ENCODE measurements around the gene SPNS3.

Gene SPNS3, protein sequence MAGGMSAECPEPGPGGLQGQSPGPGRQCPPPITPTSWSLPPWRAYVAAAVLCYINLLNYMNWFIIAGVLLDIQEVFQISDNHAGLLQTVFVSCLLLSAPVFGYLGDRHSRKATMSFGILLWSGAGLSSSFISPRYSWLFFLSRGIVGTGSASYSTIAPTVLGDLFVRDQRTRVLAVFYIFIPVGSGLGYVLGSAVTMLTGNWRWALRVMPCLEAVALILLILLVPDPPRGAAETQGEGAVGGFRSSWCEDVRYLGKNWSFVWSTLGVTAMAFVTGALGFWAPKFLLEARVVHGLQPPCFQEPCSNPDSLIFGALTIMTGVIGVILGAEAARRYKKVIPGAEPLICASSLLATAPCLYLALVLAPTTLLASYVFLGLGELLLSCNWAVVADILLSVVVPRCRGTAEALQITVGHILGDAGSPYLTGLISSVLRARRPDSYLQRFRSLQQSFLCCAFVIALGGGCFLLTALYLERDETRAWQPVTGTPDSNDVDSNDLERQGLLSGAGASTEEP
- 0 to 3.1 (median 1.9) reads per million in 4 donors for total RNA-seq

DNA sequence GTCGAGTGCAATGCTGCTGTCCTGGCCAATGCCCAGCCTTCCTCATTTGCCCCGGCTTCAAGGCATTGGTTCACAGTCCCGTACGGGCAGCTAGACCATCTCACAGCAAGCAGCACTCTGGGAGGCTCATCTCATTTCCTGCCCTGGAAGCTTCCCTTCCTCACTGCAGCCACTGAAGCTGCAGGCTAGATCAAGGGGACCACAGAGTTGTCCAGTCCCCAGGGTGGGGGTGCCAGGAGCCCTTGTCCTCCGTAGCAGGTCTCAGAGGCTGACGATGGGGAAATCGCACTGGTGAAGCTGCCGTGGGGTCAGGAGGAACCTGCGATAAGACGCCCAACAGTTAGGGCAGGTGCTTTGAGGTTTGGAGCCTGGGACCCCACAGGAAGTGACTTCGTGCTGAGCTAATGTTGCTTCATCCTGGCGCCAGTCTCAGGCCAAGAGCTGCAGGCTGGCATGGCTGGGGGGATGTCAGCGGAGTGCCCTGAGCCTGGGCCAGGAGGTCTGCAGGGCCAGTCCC, at the start of gene SPNS3:
Gene SPNS3 (plus strand): TSS at position 426 of the 517 bp plus-strand sequence. CDS start 28 bp downstream, at position 454.
- DNase-seq = peak in 1 of 5 donors; percentile 80

DNA sequence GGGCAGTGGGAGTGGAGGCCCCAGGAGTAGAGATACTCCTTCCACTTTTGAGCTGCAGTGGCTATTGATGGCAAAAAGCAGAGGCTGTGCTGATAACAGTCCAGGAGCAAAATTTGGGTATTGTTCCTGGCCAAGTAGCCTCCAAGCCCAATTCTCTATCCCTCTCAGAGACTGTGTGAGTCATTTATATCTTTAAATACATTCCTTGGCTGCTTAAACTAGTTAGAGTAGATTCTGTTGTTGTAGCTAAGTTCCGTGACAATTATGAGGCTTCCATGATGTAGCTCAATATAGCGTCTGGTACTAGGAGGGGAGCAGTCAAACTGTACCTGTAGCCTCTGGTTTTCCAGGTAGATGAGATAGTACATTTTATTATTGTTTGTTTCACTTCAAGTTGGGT, 47.3 kb upstream of the SPNS3 start:
- DNase-seq = no peak

DNA sequence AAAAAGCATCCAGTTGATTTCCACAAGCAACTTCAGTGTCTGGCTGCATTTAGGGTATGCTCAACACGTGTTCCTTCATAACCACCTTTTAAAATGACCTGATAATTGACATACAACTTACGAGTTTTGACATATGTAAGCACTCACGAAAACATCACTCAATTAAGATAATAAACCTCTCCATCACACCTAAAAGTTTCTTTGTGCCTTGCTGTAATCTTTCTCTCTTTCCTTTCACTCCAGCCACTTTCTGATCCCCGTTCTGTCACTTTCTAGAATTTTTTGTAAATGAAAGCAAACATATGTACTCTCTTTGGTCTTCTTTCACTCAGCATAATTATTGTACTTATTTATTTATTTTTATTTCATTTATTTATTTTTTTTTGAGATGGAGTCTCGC, 46.6 kb upstream of the SPNS3 start:
- no peak for DNase-seq

DNA sequence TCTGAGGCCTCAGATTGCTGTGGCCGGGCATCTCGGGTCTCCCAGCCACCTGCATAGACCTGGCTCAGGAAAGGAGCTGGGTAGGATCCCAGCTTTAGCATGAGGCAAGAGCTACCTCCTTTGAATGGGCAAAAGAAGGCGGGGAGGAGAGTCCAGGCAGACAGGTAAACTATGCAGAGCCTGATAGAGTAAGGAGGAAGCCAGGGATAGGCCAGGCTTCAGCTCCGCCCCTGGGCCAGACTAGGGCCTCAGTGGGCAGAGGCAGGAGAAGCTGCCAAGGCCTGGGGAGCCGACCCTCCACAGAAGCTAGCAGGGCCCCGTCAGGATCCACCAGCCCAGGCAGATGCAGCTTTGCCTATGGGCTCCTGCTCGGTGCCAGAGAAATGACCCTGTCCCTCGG, 44.7 kb upstream of the SPNS3 start:
- no peak for DNase-seq

DNA sequence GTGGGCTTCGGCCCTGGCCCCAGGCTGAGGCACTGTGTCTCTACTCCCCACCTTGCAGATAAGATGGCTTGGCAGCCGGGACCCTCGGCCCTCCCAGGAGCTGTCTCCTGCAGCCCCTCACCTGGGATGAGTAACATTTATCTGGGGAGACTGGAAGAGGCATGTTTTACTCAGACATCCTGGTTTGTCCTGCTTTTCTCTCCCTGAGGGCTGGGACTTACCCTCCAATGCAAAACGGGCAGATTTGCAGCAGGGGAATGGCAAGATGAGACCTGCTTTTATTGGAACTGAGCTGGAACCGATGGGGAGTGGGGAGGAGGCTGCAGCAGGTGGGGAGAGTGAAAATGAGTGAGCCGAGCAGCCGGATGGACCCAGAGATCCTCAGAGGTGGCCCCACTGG, 39.9 kb upstream of the SPNS3 start:
- DNase-seq = no peak

DNA sequence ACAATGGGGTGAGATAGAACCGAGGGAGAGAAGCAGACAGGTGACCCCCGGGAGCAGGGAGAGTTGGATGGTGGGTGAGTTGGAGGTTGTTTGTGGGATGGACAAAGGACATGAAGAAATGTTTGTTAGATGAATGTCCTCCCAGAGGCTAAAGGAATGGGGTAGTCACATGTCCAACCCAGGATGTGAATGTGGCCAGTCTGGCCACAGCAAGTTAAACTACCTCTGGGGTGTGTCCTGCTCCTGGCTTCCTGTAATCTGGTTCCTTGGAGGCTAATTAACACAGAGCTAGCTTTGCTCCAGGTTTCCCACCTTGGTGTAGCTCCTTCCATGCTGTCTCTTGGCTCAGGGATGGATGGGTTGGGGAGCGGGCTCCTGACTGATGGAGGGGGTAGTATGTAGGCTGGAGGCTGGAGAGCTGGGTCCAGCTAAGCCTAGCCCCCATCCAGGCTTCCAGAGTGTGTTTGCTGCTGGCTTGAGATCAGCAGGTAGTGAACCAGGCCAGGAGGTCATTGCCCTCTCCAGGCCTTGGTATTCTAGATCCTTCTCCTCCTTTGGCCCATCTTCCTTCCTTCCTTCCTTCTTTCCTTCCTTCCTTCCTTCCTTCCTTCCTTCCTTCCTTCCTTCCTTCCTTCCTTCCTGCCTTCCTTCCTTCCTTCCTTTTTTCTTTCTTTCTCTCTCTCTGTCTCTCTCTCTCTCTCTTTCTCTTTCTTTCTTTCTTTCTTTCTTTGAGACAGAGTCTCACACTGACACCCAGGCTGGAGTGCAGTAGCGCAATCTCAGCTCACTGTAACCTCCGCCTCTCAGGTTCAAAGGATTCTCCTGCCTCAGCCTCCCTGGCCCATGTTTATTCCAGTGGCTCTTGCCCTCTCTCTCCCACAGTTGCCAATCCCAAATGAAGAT, 39.3 kb upstream of the SPNS3 start:
- DNase-seq = no peak

DNA sequence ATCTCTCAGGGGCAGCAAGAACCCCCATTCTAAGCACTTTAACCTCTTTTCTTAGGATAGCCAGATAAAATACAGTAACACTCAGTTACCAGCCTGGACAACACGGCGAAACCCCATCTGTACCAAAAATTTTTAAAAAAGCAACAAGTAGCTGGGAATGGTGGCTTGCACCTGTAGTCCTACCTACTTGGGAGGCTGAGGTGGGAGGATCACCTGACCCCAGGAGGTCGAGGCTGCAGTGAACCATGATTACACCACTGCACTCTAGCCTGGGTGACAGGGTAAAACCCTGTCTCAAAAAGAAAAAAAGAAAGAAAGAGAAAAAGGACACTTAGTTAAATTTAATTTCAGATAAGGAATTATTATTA, 38.6 kb upstream of the SPNS3 start:
- no peak for DNase-seq

DNA sequence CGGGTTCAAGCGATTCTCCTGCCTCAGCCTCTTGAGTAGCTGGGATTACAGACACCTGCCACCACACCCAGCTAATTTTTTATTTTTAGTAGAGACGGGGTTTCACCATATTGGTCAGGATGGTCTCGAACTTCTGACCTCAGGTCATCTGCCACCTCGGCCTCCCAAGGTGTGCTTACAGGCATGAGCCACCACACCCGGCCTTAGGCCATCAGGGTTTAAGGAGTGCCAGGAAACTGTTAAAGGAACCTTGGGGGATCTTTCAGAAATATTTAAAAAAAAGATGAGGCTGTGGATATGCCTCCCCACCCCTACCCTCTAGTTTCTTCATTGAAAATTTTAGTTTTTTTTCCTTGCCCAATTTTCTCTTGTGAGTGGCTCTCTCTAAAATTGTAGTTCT, 35.9 kb upstream of the SPNS3 start:
- no peak for DNase-seq

DNA sequence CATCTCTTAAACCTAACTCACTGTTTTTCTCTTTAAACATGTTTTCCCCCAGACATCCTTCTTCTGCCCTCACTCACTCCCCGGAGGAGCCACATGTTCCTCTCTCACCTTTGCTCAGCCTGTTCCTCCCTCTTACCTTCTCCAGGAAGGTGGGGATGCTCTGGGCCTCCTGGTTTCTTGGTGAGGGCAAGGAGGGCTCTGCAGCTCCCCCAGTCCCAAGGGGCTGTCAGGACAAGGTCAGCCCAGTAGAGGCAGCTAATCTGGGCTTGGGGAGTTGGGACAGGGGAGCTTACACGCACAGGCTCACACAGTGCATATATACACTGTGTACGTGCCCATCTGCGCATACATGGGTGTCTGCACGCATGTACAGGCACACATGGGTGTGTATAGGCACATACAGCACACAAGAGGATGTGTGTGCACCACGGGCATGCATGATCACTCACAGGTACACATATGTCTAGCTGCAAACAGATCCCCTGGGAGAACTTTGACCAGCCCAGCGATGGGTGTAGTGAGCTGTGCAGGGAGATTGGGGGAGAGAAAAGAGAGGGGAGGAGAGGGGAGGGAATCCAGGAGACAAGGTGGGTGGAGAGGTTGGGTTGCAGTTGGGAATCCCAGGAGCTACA, 28.6 kb upstream of the SPNS3 start:
- no peak for DNase-seq

DNA sequence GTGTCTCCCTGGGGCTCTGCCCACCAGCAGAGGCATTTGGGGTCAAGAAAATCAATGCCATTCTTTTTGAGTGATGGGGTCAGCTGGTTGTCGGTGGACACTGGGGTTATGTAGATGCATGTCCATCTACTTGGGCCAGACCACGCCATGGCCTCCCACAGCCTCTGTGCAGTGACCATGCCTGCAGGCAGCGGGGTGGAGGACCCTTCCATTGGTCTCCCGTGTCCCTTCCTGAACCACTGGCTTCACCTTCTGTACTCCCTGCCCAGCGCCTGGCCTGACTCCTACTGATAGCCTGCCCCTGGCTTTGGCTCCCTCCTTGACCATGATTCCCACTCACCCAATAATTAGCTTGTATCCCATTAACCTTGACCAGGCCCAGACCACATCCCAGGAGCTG, 28.0 kb upstream of the SPNS3 start:
- DNase-seq = no peak

DNA sequence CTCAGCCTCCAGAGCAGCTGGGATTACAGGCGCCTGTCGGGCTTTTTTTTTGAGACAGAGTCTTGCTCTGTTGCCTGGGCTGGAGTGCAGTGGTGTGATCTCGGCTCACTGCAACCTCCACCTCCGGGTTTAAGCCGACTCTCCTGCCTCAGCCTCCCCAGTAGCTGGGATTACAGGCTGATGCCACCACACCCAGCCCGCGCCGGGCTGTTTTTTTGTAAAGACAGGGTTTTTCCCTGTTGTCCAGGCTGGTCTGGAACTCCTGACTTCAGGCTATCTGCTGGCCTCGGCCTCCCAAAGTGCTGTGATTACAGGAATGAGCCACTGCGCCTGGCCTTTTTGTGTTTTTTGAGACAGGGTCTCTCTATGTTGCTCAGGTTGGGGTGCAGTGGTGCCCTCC, 27.4 kb upstream of the SPNS3 start:
- no peak for DNase-seq

DNA sequence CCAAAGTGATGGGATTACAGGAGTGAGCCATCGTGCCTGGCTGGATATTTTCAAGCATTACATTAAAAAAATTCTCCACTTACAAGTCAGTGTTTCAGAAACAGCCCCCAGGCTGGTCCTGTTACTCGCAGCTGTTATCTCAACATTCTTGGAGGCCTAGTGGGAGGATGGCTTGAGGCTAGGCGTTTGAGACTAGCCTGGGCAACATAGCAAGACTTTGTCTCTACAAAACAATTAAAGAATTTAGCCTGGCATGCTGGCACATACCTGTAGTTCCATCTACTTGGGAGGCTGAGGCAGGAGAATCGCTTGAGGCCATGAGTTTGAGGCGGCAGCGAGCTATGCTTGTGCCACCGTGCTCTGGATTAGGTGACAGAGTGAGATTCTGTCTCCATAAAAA, 26.5 kb upstream of the SPNS3 start:
- DNase-seq = no peak

DNA sequence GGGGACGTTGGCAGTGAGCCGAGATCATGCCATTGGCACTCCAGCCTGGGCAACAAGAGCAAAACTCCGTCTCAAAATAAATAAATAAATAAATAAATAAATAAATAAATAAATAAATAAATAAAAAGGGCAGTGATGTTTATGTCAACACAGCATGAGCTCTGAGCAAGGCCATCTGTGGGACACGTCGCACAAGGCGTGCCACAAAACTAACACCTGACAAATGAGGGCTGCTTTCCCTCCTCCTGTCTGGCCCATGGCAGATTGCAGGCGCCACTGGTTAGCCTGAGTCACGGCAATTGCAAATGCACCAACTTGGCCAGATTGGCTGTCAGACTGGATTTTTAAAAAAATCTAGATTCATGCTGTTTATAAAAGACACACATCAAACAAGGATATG, 25.9 kb upstream of the SPNS3 start:
- DNase-seq = no peak

DNA sequence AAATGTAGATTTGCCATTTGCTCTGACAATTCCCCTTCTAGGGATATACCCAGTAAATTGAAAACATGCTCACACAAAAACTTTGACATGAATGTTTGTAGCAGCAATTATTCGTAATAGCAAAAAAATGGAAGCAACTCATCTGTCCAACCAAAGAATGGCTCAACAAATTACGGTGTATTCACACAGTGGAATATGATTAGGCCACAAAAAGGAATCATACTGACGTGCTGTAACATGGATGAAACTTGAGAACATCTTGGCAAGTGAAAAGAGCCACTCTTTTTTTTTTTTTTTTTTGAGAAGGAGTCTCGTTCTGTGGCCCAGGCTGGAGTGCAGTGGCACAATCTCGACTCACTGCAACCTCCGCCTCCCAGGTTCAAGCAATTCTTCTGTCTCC, 24.1 kb upstream of the SPNS3 start:
- no peak for DNase-seq

DNA sequence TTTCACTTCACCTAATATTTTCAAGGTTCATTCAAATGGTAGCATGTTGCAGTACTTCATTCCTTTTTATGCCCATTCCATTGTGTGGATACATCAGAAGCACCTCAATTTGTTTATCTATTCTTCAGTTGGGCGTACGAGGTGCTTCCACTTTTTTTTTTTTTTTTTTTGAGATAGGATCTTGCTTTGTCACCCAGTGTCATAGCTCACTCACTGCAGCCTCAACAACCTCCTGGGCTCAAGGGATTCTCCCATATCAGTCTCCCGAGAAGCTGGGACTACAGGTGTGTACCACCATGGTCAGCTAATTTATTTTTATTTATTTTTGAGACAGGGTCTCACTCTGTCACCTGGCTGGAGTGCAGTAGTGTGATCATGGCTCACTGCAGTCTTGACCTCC, 22.5 kb upstream of the SPNS3 start:
- DNase-seq = no peak

DNA sequence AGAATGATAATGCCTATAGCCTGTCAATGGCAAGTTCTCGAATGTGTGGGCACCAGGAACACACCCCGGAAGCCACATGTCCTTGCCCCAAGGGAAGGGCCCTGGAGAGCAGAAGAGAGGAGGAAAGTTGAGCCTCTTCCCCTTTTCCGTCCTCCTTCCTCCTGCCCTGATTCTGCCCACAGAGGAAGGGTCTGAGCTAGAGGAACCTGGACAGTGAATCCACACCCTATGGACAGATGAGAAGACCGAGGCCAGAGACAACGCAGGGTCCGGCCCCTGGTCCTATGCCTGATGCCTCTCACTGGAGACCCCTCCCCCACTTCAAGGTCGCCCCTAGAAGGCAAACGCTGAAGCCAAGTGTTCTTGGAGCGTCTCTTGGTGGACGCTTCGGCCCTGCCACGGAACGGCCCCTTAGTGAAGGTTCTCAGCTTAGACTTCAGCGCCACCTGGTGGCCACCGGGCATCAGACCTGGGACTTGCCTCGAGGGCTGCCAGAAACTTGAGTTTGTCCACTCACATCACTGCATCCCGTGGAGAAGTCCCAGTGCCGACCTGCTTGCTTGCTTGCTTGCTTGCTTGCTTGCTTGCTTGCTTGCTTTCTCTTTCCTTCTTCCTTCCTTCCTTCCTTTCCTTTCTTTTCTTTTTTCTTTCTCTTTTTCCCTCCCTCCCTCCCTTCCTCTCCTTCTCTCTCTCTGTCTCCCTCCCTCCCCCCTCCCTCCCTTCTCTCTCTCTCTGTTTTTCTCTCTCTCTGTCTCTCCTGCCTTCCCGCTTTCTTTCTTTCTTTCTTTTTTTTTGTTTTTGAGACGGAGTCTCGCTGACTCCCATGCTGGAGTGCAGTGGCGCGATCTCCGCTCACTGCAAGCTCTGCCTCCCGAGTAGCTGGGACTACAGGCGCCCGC, 20.6 kb upstream of the SPNS3 start:
- peak; percentile 73 to 90 (median 82) for DNase-seq

DNA sequence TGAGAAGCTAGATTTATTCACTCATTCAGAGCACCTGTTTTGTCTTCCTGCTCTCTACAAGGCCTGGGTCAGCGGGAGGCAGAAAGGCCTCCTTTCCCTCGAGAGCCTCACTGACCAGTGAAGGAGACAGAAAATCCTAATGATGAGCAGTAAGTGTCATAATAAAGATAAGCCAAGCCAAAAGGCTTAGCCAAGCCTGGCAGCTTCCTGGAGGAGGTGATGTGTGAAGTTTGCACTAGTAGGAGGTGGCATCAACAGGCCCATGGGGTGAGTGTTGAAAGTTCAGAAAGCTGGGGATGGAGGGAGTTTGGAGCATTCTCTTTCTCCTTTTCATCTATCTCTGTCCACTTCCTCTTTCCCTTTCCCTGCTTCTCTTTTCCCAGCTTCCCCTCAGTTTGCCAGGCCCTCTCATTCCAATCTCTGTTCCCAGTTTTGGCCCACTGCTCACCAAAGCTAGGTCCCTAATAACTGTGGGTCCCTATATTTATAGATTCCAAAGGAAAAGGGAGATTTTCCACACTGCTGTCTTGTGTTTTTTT, 16.5 kb upstream of the SPNS3 start:
- no peak for DNase-seq

DNA sequence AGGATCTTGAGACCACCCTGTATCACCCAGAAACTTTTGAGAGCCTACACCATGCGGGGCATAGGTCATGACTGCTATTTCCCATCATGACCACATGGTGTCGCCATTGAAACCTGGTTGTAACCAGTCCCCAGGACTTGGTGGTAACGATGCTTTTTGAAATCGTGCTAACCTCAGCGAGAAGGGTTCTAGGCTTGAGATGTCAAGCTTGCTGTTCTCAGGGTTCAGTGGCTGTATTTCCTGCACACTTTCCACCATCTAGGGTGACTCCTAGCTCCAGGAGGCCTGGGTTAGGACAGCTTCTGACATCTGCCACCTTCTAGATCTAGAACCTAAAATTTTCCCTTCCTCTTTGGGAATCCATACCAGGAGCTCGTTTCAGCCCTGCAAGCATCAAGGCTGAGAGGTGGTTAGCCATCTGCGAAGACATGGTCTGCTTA, 13.0 kb upstream of the SPNS3 start:
- peak in 4 of 5 donors; percentile 28 to 76 (median 46) for DNase-seq

DNA sequence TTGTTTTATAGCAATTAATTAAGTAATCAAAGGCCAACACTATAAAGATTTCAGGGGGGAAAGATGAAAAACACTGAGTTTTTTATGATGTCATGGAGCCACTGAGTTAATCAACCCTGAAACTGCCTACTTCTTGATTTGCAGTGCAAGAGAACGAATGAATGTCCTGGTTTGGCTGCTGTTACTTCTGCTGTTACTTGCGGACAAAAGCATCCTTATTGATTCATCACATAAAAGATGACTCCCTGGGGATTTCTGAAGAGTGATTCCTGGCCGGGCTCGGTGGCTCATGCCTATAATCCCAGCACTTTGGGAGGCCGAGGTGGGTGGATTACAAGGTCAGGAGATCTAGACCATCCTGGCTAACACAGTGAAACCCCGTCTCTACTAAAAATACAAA, 10.9 kb upstream of the SPNS3 start:
- DNase-seq = no peak

DNA sequence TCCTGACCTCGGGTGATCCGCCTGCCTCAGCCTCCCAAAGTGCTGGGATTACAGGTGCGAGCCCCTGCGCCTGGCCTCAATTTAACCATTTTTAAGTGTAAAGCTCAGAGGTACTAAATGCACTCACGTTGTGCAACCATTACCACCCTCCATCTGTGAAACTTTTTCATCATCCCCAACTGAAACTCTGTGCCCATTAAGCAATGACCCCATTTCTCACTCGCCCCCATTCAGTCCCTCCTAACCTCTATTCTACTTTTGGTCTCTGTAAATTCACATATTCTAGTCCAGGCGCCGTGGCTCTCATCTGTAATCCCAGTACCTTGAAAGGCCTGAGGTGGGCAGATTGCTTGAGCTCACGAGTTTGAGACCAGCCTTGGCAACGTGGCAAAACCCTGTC, 8.3 kb upstream of the SPNS3 start:
- no peak for DNase-seq

DNA sequence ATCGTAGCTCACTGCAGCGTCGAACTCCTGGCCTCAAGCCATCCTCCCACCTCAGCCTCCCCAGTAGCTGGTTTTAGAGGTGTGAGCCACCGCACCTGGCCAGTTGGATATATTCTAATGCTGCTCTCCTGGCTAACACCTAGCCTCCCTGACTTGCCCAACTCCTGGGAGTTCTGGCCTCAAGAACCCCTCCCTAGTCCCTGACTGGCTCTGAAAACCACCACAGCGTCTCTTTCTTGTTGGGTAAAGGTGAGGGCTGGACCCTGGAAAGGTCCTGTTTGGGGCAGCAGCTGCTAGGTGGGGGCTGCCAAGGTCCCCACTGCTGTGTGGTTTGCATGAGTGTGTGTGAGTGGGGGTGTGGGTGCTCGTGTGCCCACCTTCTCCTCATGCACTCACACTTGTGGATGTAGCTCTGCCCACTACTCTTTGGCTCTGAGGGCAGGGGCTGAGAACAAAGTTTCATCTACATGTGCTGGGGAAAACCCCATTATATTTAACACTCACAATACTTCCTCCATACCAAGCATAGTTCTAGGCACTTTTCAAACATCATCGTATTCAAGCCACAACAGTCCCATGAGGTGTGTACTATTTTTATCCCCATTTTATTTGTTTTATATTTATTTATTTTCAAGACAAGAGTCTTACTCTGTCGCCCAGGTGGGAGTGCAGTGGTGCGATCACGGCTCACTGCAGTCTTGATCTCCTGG, 7.1 kb upstream of the SPNS3 start:
- DNase-seq = no peak

Data from T-helper 1 cell (primary cell).